ENCODE measurements around the gene RRBP1. TPM values are rescaled to one million over a fixed set of nuclear protein-coding genes. Genes with fewer than 3 reads are reported as not detected.

The RRBP1 gene
- total and polyA plus RNA-seq, 2 of the 4 experiments (the other 2 are of a cell fraction): 90.2 to 136 TPM

DNA sequence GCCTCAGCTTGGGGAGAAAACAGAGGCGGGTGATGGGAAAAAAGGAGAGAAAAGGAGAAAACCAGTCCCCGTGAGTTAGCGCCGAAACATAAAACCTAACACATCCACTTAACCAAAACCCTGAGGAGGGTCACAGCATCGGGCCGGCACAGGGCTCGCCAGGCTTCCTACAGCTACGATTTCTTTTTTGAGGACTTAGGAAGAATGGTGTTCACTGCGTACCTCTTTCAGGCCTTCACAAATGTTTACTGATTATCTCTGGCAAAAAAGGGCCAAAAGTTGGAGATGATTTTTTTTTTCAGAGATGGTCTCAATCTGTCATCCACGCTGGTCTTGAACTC is 63.4 kb downstream of the RRBP1 start:
- Histone ChIP-seq H4K8ac (ENCODE audit: low read depth in 2 of 2, low read length in 2 of 2) (no peak overlapping the region), H3K4me1 (ENCODE audit: control insufficient read depth, insufficient read depth, low read length) (no peaks in the 10 kb centered on the region; the same call in 1 of the 2 replicates), H3K9ac (ENCODE audit: low read depth, low read length) (no peak overlapping the region), H3K36me3 (ENCODE audit: control insufficient read depth, insufficient read depth, low read length) (peaks cover 96% of the 10 kb centered on the region), H3K23ac (ENCODE audit: low read depth, low read length) (no peak overlapping the region), H3K56ac (ENCODE audit: extremely low read depth, insufficient read depth, low read length) (no peak overlapping the region), H3K18ac (ENCODE audit: low read depth, low read length) (no peak overlapping the region), H3K4me3 (ENCODE audit: insufficient read depth, low read depth, low read length) (no peak overlapping the region), H2AFZ (replicated peaks; ENCODE audit: low read length, poor library complexity) (no peak overlapping the region), H2BK5ac (ENCODE audit: low read depth, low read length, poor library complexity, severe bottlenecking) (no peak overlapping the region), H2AK5ac (ENCODE audit: low read depth, low read length) (no peak overlapping the region), H3K9me1 (ENCODE audit: insufficient read depth, low read length) (no peaks in the 10 kb centered on the region), H4K20me1 (ENCODE audit: insufficient read depth, low read length) (peaks cover 66% of the 10 kb centered on the region), H2BK20ac (ENCODE audit: low read depth, low read length) (no peak overlapping the region), H2BK120ac (ENCODE audit: low read depth, low read length) (no peak overlapping the region), H3K79me1 (ENCODE audit: low read depth in 1 of 2, low read length in 2 of 2) (peaks cover 13 to 57% of the 10 kb centered on the region in 2 experiments), H4K91ac (ENCODE audit: insufficient read depth, low read depth, low read length) (no peak overlapping the region), H3K14ac (replicated peaks; ENCODE audit: low read depth, low read length) (no peak overlapping the region), H2BK15ac (ENCODE audit: low read depth, low read length) (no peak overlapping the region), H3K4ac (ENCODE audit: low read depth, low read length) (no peak overlapping the region), H4K5ac (ENCODE audit: low read depth, low read length) (no peak overlapping the region), H3K27ac (ENCODE audit: insufficient read depth, low read length) (no peak overlapping the region), H3K27me3 (ENCODE audit: control insufficient read depth, insufficient read depth, low read length) (no peaks in the 10 kb centered on the region), H3K9me3 (ENCODE audit: control insufficient read depth, insufficient read depth, low read length) (no peaks in the 10 kb centered on the region), H3K4me2 (ENCODE audit: low read depth, low read length) (no peak overlapping the region), H2AK9ac (replicated peaks; ENCODE audit: low read depth, low read length, poor library complexity) (no peak overlapping the region)
- TF ChIP-seq NFE2L2 (IDR thresholded peaks at IDR 0.05; ENCODE audit: low read depth, low read length): no peak
- no peak for TF ChIP-seq MAFK (IDR thresholded peaks at IDR 0.05; ENCODE audit: low read depth, low read length)
- intact Hi-C loops (cut with micrococcal nuclease) (loop anchor here (10.0 kb wide), 1 partner anchor 114 kb away; no protein-coding TSS in a partner anchor), in situ Hi-C loops (cut with MboI; ENCODE audit: low sequenced_read_pairs) (no loop called here), dilution Hi-C loops (cut with HindIII; ENCODE audit: low sequenced_read_pairs, unreplicated experiment) (no loop called here)
- ATAC-seq (ENCODE audit: low read depth) (no peak), DNase-seq (no peak)
- POLR2A ChIA-PET (ENCODE audit: unreplicated experiment): no interaction called here
- CTCF ChIA-PET: no interaction called here
- BruUV-seq (replicated peaks): no TSS peak
- WGBS, 2 experiments (ENCODE audit: extremely low coverage in 2 of 2, insufficient read length in 1 of 2): no CpG with 5 or more reads among the region's 10 CpGs
